Neural cell (in vitro differentiated cells): ENCODE results near the gene ZSWIM7. TPM values are rescaled to one million over a fixed set of nuclear protein-coding genes. Genes with fewer than 3 reads are reported as not detected.

Experiments
- H2AFZ ChIP-seq: fragments of 200-600, 300-800 bp; sonication (generic), shearing (Covaris generic); 2 replicates; pipeline ENCODE4 v1.6.0; 2014; ENCODE audit warnings: low read depth, mild to moderate bottlenecking, antibody characterized with exemption, low read length, moderate library complexity
- H3F3A ChIP-seq: fragments of 200-600 bp; shearing (Covaris generic); 2 replicates; pipeline ENCODE4 v1.6.1; 2016; ENCODE audit warnings: mild to moderate bottlenecking, moderate library complexity, mixed read lengths, antibody characterized with exemption, low read length; ENCODE audit not compliant: insufficient read depth, poor library complexity, severe bottlenecking
- H3K27ac ChIP-seq: fragments of 200-600, 300-800 bp; sonication (generic), shearing (Covaris generic); 2 replicates; pipeline ENCODE4 v1.5.1; 2014; ENCODE audit warnings: mild to moderate bottlenecking, low read length, moderate library complexity
- H3K27me3 ChIP-seq: fragments of 300-800, 200-600 bp; sonication (generic), shearing (Covaris generic); 2 replicates; pipeline ENCODE4 v1.6.0; 2014; ENCODE audit warnings: mild to moderate bottlenecking, low read depth, low read length, moderate library complexity; ENCODE audit not compliant: insufficient read depth
- H3K36me3 ChIP-seq: fragments of 300-800, 200-600 bp; sonication (generic), shearing (Covaris generic); 2 replicates; pipeline ENCODE4 v1.5.1; 2014; ENCODE audit warnings: mild to moderate bottlenecking, antibody characterized with exemption, low read length, moderate library complexity; ENCODE audit not compliant: insufficient read depth
- H3K4me2 ChIP-seq: fragments of 300-800, 200-600 bp; sonication (generic), shearing (Covaris generic); 2 replicates; pipeline ENCODE4 v1.6.0; 2014; ENCODE audit warnings: mild to moderate bottlenecking, low read length
- H3K4me3 ChIP-seq: fragments of 300-800, 200-600 bp; sonication (generic), shearing (Covaris generic); 2 replicates; pipeline ENCODE4 v1.5.1; 2014; ENCODE audit warnings: mild to moderate bottlenecking, low read length, moderate library complexity
- H3K79me2 ChIP-seq: fragments of 200-600 bp; shearing (Covaris generic); replicated peaks from 2 replicates; pipeline ENCODE4 v1.6.0; 2014; ENCODE audit warnings: mild to moderate bottlenecking, low read length, moderate library complexity; ENCODE audit not compliant: insufficient read depth
- H3K9ac ChIP-seq: fragments of 300-800, 200-600 bp; sonication (generic), shearing (Covaris generic); 2 replicates; pipeline ENCODE4 v1.6.1; 2016; ENCODE audit warnings: mild to moderate bottlenecking, low read length, mixed read lengths
- H3K9me2 ChIP-seq: fragments of 200-600 bp; shearing (Covaris generic); 2 replicates; pipeline ENCODE4 v1.6.1; 2016; ENCODE audit warnings: mild to moderate bottlenecking, low read length, mixed read lengths; ENCODE audit not compliant: insufficient read depth
- H3K9me3 ChIP-seq: fragments of 200-600, 300-800 bp; sonication (generic), shearing (Covaris generic); 2 replicates; pipeline ENCODE4 v1.6.1; 2016; ENCODE audit warnings: mild to moderate bottlenecking, mixed run types, low read length, moderate library complexity, mixed read lengths
- H4K20me1 ChIP-seq: fragments of 200-600 bp; shearing (Covaris generic); 2 replicates; pipeline ENCODE4 v1.6.1; 2016; ENCODE audit warnings: mild to moderate bottlenecking, mixed run types; ENCODE audit not compliant: insufficient read depth
- CTCF ChIP-seq: fragments of 450-650 bp; IDR thresholded peaks from 2 replicates; pipeline ENCODE4 v1.5.1; 2014; ENCODE audit warnings: antibody characterized with exemption, mild to moderate bottlenecking, moderate library complexity; ENCODE audit not compliant: poor library complexity, severe bottlenecking
- EP300 ChIP-seq: fragments of 450-650 bp; conservative IDR thresholded peaks from 2 replicates; pipeline ENCODE4 v1.6.1; 2014; ENCODE audit warnings: antibody characterized with exemption, mild to moderate bottlenecking, moderate library complexity; ENCODE audit not compliant: poor library complexity, severe bottlenecking
- EZH2 ChIP-seq: fragments of 200-600, 300-800 bp; shearing (Covaris generic), sonication (generic); IDR thresholded peaks from 2 replicates; pipeline ENCODE4 v1.6.1; 2014; ENCODE audit warnings: antibody characterized with exemption, low read length, borderline replicate concordance, mild to moderate bottlenecking; ENCODE audit not compliant: insufficient read depth, poor library complexity, severe bottlenecking
- MXI1 ChIP-seq: fragments of 450-650 bp; conservative IDR thresholded peaks from 2 replicates; pipeline ENCODE4 v1.6.1; 2014; ENCODE audit warnings: antibody characterized with exemption, mild to moderate bottlenecking; ENCODE audit not compliant: poor library complexity, severe bottlenecking
- POLR2AphosphoS5 ChIP-seq: IDR thresholded peaks from 2 replicates; pipeline ENCODE4 v1.6.1; 2012
- RAD21 ChIP-seq: fragments of 450-650 bp; conservative IDR thresholded peaks from 2 replicates; pipeline ENCODE4 v1.6.1; 2014; ENCODE audit warnings: antibody characterized with exemption, mild to moderate bottlenecking, moderate library complexity
- REST ChIP-seq: IDR thresholded peaks from 2 replicates; pipeline ENCODE4 v1.6.1; 2012; ENCODE audit warnings: borderline replicate concordance
- SMC3 ChIP-seq: fragments of 450-650 bp; conservative IDR thresholded peaks from 2 replicates; pipeline ENCODE4 v1.6.1; 2014; ENCODE audit warnings: antibody characterized with exemption, mild to moderate bottlenecking, moderate library complexity; ENCODE audit not compliant: poor library complexity
- TAF1 ChIP-seq: IDR thresholded peaks from 2 replicates; pipeline ENCODE4 v1.6.1; 2012; ENCODE audit warnings: low read depth
- polyA plus RNA-seq: library from polyadenylated mRNA; depleted of rRNA; stranded (reverse); fragments of >200 nt; gene quantifications from 2 replicates; pipeline ENCODE4 v1.2.3, GENCODE V29; 2014

ZSWIM7 gene
- polyA plus RNA-seq, 1 donor from 2014 or later, result 34.0 TPM

DNA sequence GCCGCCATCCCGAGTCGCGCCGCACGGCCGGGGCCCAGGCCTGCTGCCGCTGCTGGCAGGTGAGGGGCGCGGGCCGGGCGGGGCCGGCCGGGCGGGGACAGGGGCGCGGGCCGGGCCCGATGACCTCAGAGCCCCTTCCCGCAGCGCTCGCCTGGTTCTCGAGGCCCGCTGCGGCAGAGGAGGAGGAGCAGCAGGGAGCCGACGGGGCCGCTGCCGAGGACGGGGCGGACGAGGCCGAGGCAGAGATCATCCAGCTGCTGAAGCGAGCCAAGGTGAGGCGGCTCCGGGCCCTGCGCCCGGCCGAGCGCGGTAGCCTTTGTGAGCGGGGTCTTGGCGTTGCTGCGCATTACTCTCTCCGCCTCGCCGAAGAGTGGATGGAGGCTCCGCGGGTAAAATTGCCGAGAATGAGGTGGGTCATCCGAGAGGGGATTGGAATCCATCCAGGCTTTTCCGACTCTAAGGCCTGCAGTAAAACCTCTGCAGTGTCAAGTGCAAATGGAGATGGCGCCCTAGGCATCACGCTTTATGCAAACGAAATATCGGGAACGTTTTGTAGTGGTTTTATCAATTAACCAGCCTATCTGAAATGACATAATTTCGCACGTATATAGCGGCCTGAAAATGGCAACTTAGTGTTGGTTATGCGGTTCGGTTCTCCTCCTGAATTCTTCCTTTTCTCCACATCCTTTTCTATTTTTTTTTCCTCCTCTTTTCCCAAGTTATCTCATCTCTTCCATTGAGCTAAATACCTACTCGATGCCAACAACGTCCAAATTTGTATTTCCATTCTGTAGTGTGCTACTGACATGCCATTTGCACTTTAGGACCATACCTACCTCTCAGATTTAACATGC lies 697 bp upstream of the ZSWIM7 start:
- Histone ChIP-seq H3K79me2 (peaks cover 19% of the 10 kb centered on the region), H3K9ac (peak overlapping the region; percentile 97), H3K27me3 (no peaks in the 10 kb centered on the region), H3F3A (no peaks in the 10 kb centered on the region), H3K36me3 (peaks cover 16% of the 10 kb centered on the region), H3K27ac (peak overlapping the region; percentile 95), H3K4me3 (peak overlapping the region; percentile 94), H2AFZ (peak overlapping the region; percentile 46), H3K9me2 (no peaks in the 10 kb centered on the region), H3K4me2 (peak overlapping the region; percentile 65), H4K20me1 (no peaks in the 10 kb centered on the region), H3K9me3 (no peaks in the 10 kb centered on the region)
- no peak for TF ChIP-seq CTCF
- TF ChIP-seq MXI1, result no peak
- TF ChIP-seq RAD21, result no peak
- no peak for TF ChIP-seq SMC3
- no peak for TF ChIP-seq TAF1
- peak; percentile 32 for TF ChIP-seq POLR2AphosphoS5
- no peak for TF ChIP-seq EP300

DNA sequence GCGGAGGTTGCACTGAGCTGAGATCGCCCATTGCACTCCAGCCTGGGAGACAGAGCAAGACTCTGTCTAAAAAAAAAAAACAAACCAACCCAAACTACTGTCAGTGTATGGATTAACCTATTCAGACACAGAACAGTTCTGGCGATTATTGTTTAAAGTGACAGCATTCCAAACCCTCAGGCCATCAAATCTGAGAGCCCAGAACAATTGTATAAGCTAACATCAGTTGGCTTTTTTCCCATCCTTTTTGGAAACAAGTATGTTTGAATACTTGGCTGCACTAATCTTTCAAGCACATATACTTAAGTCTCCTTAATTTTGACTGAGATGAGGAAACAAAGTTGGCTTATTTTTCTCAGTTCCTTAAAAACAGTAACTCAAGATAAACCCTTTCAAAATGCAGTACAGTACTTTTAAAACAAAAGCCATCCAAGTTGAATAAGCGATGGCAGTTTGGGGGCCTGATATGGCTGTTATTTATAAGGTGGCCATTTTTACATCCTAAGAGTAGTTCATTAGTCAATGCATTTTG lies 1.4 kb downstream of the ZSWIM7 start:
- Histone ChIP-seq H2AFZ (no peak overlapping the region), H3K27me3 (no peaks in the 10 kb centered on the region), H3F3A (no peaks in the 10 kb centered on the region), H3K36me3 (peaks cover 16% of the 10 kb centered on the region), H3K4me3 (peak overlapping the region; percentile 94), H3K79me2 (peaks cover 19% of the 10 kb centered on the region), H4K20me1 (no peaks in the 10 kb centered on the region), H3K9ac (no peak overlapping the region), H3K4me2 (no peak overlapping the region), H3K27ac (no peak overlapping the region), H3K9me3 (no peaks in the 10 kb centered on the region), H3K9me2 (no peaks in the 10 kb centered on the region)
- TF ChIP-seq TAF1 (no peak), MXI1 (no peak), EZH2 (no peak), POLR2AphosphoS5 (no peak)

- TF ChIP-seq CTCF, result no peak
- TF ChIP-seq POLR2AphosphoS5, result no peak
- no peak for TF ChIP-seq EZH2
- no peak for TF ChIP-seq SMC3
- TF ChIP-seq REST, result no peak
- TF ChIP-seq TAF1, result no peak
- no peak for TF ChIP-seq RAD21
- no peak for TF ChIP-seq EP300
- no peaks in the 10 kb centered on the region for H4K20me1 ChIP-seq
- no peaks in the 10 kb centered on the region for H3K36me3 ChIP-seq
- H3K9me2 ChIP-seq, result no peaks in the 10 kb centered on the region
- H3K9me3 ChIP-seq, result no peaks in the 10 kb centered on the region
- no peaks in the 10 kb centered on the region for H3K27me3 ChIP-seq
- no peaks in the 10 kb centered on the region for H3F3A ChIP-seq
- H3K9ac ChIP-seq, result no peak overlapping the region
- H2AFZ ChIP-seq, result no peak overlapping the region
- H3K4me3 ChIP-seq, result no peak overlapping the region
- H3K4me2 ChIP-seq, result no peak overlapping the region
- no peak overlapping the region for H3K27ac ChIP-seq
- peaks cover 9% of the 10 kb centered on the region for H3K79me2 ChIP-seq
Measured at GRCh38 chr17:15996322-15996721, 3.2 kb downstream of the ZSWIM7 start.
